Liver (tissue), 3 donors: ENCODE measurements around the gene H2BW1.
"Not testable (repeated sequence)": the region's sequence is repeated elsewhere in the genome, so short reads cannot be mapped to it uniquely, and the experiment has no call there.

Experiments used
- GABPA ChIP-seq, 2 donors: IDR thresholded peaks in 1 of 2; conservative IDR thresholded peaks in 1 of 2; 2 replicates each; pipeline ENCODE4 v1.6.1; 2016; ENCODE audit warnings: antibody characterized with exemption in 2 of 2, mild to moderate bottlenecking in 1 of 2, moderate library complexity in 1 of 2
- RAD21 ChIP-seq, 2 donors: IDR thresholded peaks; 2 replicates each; pipeline ENCODE4 v1.6.1; 2016; ENCODE audit warnings: antibody characterized with exemption in 2 of 2, mild to moderate bottlenecking in 2 of 2
- REST ChIP-seq: IDR thresholded peaks from 2 replicates; pipeline ENCODE4 v1.6.1; 2016; ENCODE audit warnings: antibody characterized with exemption, mild to moderate bottlenecking
- SP1 ChIP-seq: IDR thresholded peaks from 2 replicates; pipeline ENCODE4 v1.6.1; 2018; ENCODE audit warnings: antibody characterized with exemption, mild to moderate bottlenecking
- TAF1 ChIP-seq: conservative IDR thresholded peaks from 2 replicates; pipeline ENCODE4 v1.6.1; 2016; ENCODE audit warnings: antibody characterized with exemption, mild to moderate bottlenecking
- ZBTB33 ChIP-seq: IDR thresholded peaks from 2 replicates; pipeline ENCODE4 v1.6.1; 2016; ENCODE audit warnings: antibody characterized with exemption
- TF ChIP-seq, protein P1 (sequence below): fragments of 150-350 bp; IDR thresholded peaks from 2 replicates; pipeline ENCODE4 v1.5.1; 2017; ENCODE audit warnings: improper control_type of control experiment, low read depth, low read length; ENCODE audit not compliant: missing input control
- TF ChIP-seq, protein P2 (sequence below): IDR thresholded peaks from 2 replicates; pipeline ENCODE4 v1.6.1; 2016; ENCODE audit warnings: antibody characterized with exemption
- donor health status: healthy.
- donor health status: healthy.

DNA sequence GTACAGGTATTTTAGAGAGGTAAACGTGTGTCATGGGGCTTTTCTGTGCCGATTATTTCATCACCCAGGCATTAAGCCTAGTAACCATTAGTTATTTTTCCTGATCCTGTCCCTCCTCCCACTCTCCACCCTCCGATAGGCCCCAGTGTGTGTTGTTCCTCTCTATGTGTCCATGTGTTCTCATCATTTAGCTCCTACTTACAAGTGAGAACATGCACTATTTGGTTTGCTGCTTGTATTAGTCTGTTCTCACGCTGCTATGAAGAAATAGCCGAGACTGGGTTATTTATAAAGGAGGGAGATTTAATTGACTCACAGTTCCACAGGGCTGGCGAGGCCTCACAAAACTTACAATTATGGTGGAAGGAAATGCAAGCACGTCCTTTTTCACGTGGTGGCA lies 2.1 kb upstream of the H2BW1 start:
- TF ChIP-seq, protein P1, sequence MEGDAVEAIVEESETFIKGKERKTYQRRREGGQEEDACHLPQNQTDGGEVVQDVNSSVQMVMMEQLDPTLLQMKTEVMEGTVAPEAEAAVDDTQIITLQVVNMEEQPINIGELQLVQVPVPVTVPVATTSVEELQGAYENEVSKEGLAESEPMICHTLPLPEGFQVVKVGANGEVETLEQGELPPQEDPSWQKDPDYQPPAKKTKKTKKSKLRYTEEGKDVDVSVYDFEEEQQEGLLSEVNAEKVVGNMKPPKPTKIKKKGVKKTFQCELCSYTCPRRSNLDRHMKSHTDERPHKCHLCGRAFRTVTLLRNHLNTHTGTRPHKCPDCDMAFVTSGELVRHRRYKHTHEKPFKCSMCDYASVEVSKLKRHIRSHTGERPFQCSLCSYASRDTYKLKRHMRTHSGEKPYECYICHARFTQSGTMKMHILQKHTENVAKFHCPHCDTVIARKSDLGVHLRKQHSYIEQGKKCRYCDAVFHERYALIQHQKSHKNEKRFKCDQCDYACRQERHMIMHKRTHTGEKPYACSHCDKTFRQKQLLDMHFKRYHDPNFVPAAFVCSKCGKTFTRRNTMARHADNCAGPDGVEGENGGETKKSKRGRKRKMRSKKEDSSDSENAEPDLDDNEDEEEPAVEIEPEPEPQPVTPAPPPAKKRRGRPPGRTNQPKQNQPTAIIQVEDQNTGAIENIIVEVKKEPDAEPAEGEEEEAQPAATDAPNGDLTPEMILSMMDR, result not testable (repeated sequence)
- TF ChIP-seq TAF1; RAD21 (IDR thresholded peaks at IDR 0.05); SP1; GABPA (IDR thresholded peaks at IDR 0.05 in 1 of 2, conservative IDR thresholded peaks at IDR 0.05 in 1 of 2); ZBTB33; REST: not testable (repeated sequence)
- TF ChIP-seq, protein P2, sequence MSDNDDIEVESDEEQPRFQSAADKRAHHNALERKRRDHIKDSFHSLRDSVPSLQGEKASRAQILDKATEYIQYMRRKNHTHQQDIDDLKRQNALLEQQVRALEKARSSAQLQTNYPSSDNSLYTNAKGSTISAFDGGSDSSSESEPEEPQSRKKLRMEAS, result not testable (repeated sequence)
